Esophagus muscularis mucosa (tissue), 4 donors: Measurements from ENCODE around the gene ROBO1.

Experiments
- EP300 ChIP-seq: sonication (generic); formaldehyde crosslinking; IDR thresholded peaks from one replicate; pipeline ENCODE4 v1.6.1; 2017; ENCODE audit warnings: antibody characterized with exemption
- POLR2A ChIP-seq: fragments of 450-650 bp; IDR thresholded peaks from one replicate; pipeline ENCODE4 v1.6.1; 2017; ENCODE audit warnings: antibody characterized with exemption, moderate library complexity, mild to moderate bottlenecking, low read depth
- POLR2AphosphoS5 ChIP-seq, 2 donors: sonication (generic); formaldehyde crosslinking; IDR thresholded peaks; one replicate each; pipeline ENCODE4 v1.6.1; 2017; ENCODE audit warnings: antibody characterized with exemption in 2 of 2
- TF ChIP-seq, protein P1 (sequence below), 3 experiments: fragments of 200-600 bp in 2 of 3; fragments of 450-650 bp in 1 of 3; sonication (generic) in 2 of 3; IDR thresholded peaks; one replicate each; pipeline ENCODE4 v1.5.1; 2017 to 2019; ENCODE audit warnings: antibody characterized with exemption in 3 of 3, mild to moderate bottlenecking in 2 of 3, moderate library complexity in 1 of 3

GRCh38 chr3:79726786-79727185 is 41.0 kb downstream of the ROBO1 start:
- TF ChIP-seq POLR2AphosphoS5 (IDR thresholded peaks at IDR 0.05) (no peak), POLR2A (no peak), EP300 (no peak)
- TF ChIP-seq, protein P1, sequence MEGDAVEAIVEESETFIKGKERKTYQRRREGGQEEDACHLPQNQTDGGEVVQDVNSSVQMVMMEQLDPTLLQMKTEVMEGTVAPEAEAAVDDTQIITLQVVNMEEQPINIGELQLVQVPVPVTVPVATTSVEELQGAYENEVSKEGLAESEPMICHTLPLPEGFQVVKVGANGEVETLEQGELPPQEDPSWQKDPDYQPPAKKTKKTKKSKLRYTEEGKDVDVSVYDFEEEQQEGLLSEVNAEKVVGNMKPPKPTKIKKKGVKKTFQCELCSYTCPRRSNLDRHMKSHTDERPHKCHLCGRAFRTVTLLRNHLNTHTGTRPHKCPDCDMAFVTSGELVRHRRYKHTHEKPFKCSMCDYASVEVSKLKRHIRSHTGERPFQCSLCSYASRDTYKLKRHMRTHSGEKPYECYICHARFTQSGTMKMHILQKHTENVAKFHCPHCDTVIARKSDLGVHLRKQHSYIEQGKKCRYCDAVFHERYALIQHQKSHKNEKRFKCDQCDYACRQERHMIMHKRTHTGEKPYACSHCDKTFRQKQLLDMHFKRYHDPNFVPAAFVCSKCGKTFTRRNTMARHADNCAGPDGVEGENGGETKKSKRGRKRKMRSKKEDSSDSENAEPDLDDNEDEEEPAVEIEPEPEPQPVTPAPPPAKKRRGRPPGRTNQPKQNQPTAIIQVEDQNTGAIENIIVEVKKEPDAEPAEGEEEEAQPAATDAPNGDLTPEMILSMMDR (IDR thresholded peaks at IDR 0.05): no peak
